Common myeloid progenitor, CD34-positive (primary cell): ENCODE data around the gene TRIO.

ENCODE experiments used
- CTCF ChIA-PET: fragments of 350-600 bp; sonication (Branson Sonifier 250); formaldehyde crosslinking; loops from one replicate; lab custom pipeline; 2021; ENCODE audit warnings: antibody characterized with exemption; lab: Charles Lee
- POLR2A ChIA-PET: fragments of 350-600 bp; sonication (Branson Sonifier 250); formaldehyde crosslinking; loops from one replicate; lab custom pipeline; 2021; ENCODE audit warnings: antibody characterized with exemption; lab: Charles Lee
- DNase-seq, 3 donors: peaks; one replicate each; pipeline versions ENCODE4 v3.0.0 to v3.0.0-alpha.2; 2013
- H3K27ac ChIP-seq, 2 experiments: 1 replicate in 1 of 2; 2 replicates in 1 of 2; pipeline ENCODE4 v1.7.0; 2013; ENCODE audit warnings: inconsistent platforms in 2 of 2, low read length in 2 of 2, mild to moderate bottlenecking in 2 of 2, low read depth in 1 of 2, moderate library complexity in 1 of 2; ENCODE audit not compliant: severe bottlenecking in 2 of 2, insufficient read depth in 1 of 2, poor library complexity in 1 of 2
- H3K27me3 ChIP-seq, 5 experiments: replicated peaks in 2 of 5; 1 replicate in 3 of 5; 2 replicates in 2 of 5; pipeline versions ENCODE4 v1.6.1 to v1.7.0; 2013; ENCODE audit warnings: low read length in 4 of 5, mild to moderate bottlenecking in 2 of 5, moderate library complexity in 2 of 5, inconsistent platforms in 1 of 5; ENCODE audit not compliant: insufficient read depth in 5 of 5, control insufficient read depth in 4 of 5
- H3K36me3 ChIP-seq, 4 experiments: 1 replicate in 2 of 4; 2 replicates in 2 of 4; pipeline versions ENCODE4 v1.6.1 to v1.7.0; 2013; ENCODE audit warnings: low read length in 3 of 4, control low read depth in 1 of 4, mild to moderate bottlenecking in 1 of 4; ENCODE audit not compliant: control insufficient read depth in 4 of 4, insufficient read depth in 4 of 4
- H3K4me1 ChIP-seq, 4 experiments: 1 replicate in 3 of 4; 2 replicates in 1 of 4; pipeline versions ENCODE4 v1.6.1 to v1.7.1; 2013; ENCODE audit warnings: low read length in 3 of 4, mild to moderate bottlenecking in 3 of 4, control low read depth in 1 of 4, inconsistent platforms in 1 of 4, moderate library complexity in 1 of 4; ENCODE audit not compliant: control insufficient read depth in 4 of 4, insufficient read depth in 4 of 4; ENCODE audit errors: control extremely low read depth in 1 of 4
- H3K4me3 ChIP-seq, 7 experiments: 1 replicate in 4 of 7; 2 replicates in 3 of 7; pipeline versions ENCODE4 v1.5.1 to v1.7.0; 2013; ENCODE audit warnings: mild to moderate bottlenecking in 7 of 7, low read length in 6 of 7, moderate library complexity in 6 of 7, inconsistent platforms in 2 of 7, low read depth in 2 of 7, control low read depth in 1 of 7; ENCODE audit not compliant: insufficient read depth in 4 of 7, control insufficient read depth in 1 of 7; ENCODE audit errors: extremely low read depth in 1 of 7
- H3K9me3 ChIP-seq, 5 experiments: 1 replicate in 4 of 5; 2 replicates in 1 of 5; pipeline versions ENCODE4 v1.6.1 to v1.7.1; 2013; ENCODE audit warnings: low read length in 4 of 5, mild to moderate bottlenecking in 2 of 5, inconsistent platforms in 1 of 5, low read depth in 1 of 5, moderate library complexity in 1 of 5; ENCODE audit not compliant: control insufficient read depth in 4 of 5, insufficient read depth in 2 of 5; ENCODE audit errors: control extremely low read depth in 1 of 5
- WGBS: methylation state at CpG from one replicate; pipeline ENCODE4 v1.1.5; 2013; ENCODE audit not compliant: insufficient coverage; 5-methylcytosine and 5-hydroxymethylcytosine counted together

Gene TRIO

GRCh38 chr5:14309199-14309598 is 166.1 kb downstream of the TRIO start:
- Histone ChIP-seq H3K27ac (no peak overlapping the region), H3K4me3 (no peak overlapping the region), H3K4me1 (no peaks in the 10 kb centered on the region), H3K27me3 (no peaks in the 10 kb centered on the region), H3K9me3 (no peaks in the 10 kb centered on the region), H3K36me3 (peaks cover 7 to 68% (median 35%) of the 10 kb centered on the region in 4 experiments)
- ChIA-PET CTCF (no interaction called here), POLR2A (no interaction called here)
- no peak for DNase-seq

GRCh38 chr5:14309878-14310531 is 166.9 kb downstream of the TRIO start:
- no peaks in the 10 kb centered on the region for H3K27me3 ChIP-seq
- ChIA-PET CTCF (interaction anchor here (1.1 to 1.3 kb wide), 2 partner anchors 14 to 15 kb away, joined by 3 read pairs; no protein-coding TSS in a partner anchor), POLR2A (no interaction called here)
- WGBS, result 96% methylated on average over 8 of the region's 8 CpGs
- DNase-seq, result no peak
- H3K4me3 ChIP-seq, result no peak overlapping the region
- H3K27ac ChIP-seq, result no peak overlapping the region
- H3K4me1 ChIP-seq, result no peaks in the 10 kb centered on the region
- peaks cover 8 to 65% (median 36%) of the 10 kb centered on the region in 4 experiments for H3K36me3 ChIP-seq
- H3K9me3 ChIP-seq, result no peaks in the 10 kb centered on the region

GRCh38 chr5:14310901-14311300 is 167.8 kb downstream of the TRIO start:
- no peaks in the 10 kb centered on the region for H3K4me1 ChIP-seq
- H3K36me3 ChIP-seq, result peaks cover 6 to 58% (median 33%) of the 10 kb centered on the region in 4 experiments
- H3K9me3 ChIP-seq, result no peaks in the 10 kb centered on the region
- POLR2A ChIA-PET, result no interaction called here
- CTCF ChIA-PET, result interaction anchor here (1.1 to 1.3 kb wide), 2 partner anchors 13 to 14 kb away, joined by 3 read pairs; no protein-coding TSS in a partner anchor
- WGBS, result 90% methylated on average over 8 of the region's 8 CpGs
- H3K4me3 ChIP-seq, result no peak overlapping the region
- no peak for DNase-seq
- no peaks in the 10 kb centered on the region for H3K27me3 ChIP-seq
- H3K27ac ChIP-seq, result no peak overlapping the region

- H3K4me3 ChIP-seq, result no peak overlapping the region
- 100% methylated on average over 3 of the region's 4 CpGs for WGBS
- POLR2A ChIA-PET, result no interaction called here
- H3K27me3 ChIP-seq, result no peaks in the 10 kb centered on the region
- CTCF ChIA-PET, result interaction anchor here (1.7 kb wide), 1 partner anchor 18 kb away, joined by 3 read pairs; no protein-coding TSS in a partner anchor
- H3K27ac ChIP-seq, result no peak overlapping the region
- no peaks in the 10 kb centered on the region for H3K9me3 ChIP-seq
- peaks cover 12 to 71% (median 38%) of the 10 kb centered on the region in 4 experiments for H3K36me3 ChIP-seq
- no peaks in the 10 kb centered on the region for H3K4me1 ChIP-seq
- DNase-seq, result no peak
These were observed 171.0 kb downstream of the TRIO start for GRCh38 chr5:14313986-14314690.

GRCh38 chr5:14316471-14316870 is 173.3 kb downstream of the TRIO start:
- no peaks in the 10 kb centered on the region for H3K27me3 ChIP-seq
- WGBS, result over 99% methylated on average over 12 of the region's 12 CpGs
- no peak for DNase-seq
- ChIA-PET CTCF (interaction anchor here (1.4 kb wide), 1 partner anchor 17 kb away, joined by 3 read pairs; no protein-coding TSS in a partner anchor), POLR2A (no interaction called here)
- peaks cover 0 to 4% (median 0%) of the 10 kb centered on the region in 5 experiments for H3K9me3 ChIP-seq
- no peak overlapping the region for H3K27ac ChIP-seq
- H3K36me3 ChIP-seq, result peaks cover 13 to 70% (median 33%) of the 10 kb centered on the region in 4 experiments
- no peaks in the 10 kb centered on the region for H3K4me1 ChIP-seq
- no peak overlapping the region for H3K4me3 ChIP-seq

- ChIA-PET CTCF (no interaction called here), POLR2A (no interaction called here)
- no peaks in the 10 kb centered on the region for H3K4me1 ChIP-seq
- H3K9me3 ChIP-seq, result peaks cover 0 to 4% (median 0%) of the 10 kb centered on the region in 5 experiments
- 92% methylated on average over 1 of the region's 1 CpG for WGBS
- H3K36me3 ChIP-seq, result peaks cover 13 to 67% (median 32%) of the 10 kb centered on the region in 4 experiments
- no peak overlapping the region for H3K4me3 ChIP-seq
- no peak overlapping the region for H3K27ac ChIP-seq
- H3K27me3 ChIP-seq, result no peaks in the 10 kb centered on the region
- DNase-seq, result no peak
These were observed 176.0 kb downstream of the TRIO start for GRCh38 chr5:14319102-14319501.

GRCh38 chr5:14321936-14322335 is 178.8 kb downstream of the TRIO start:
- Histone ChIP-seq H3K27me3 (no peaks in the 10 kb centered on the region), H3K4me3 (no peak overlapping the region), H3K36me3 (peaks cover 9 to 51% (median 25%) of the 10 kb centered on the region in 4 experiments), H3K4me1 (no peaks in the 10 kb centered on the region), H3K27ac (no peak overlapping the region), H3K9me3 (peaks cover 0 to 4% (median 0%) of the 10 kb centered on the region in 5 experiments)
- POLR2A ChIA-PET, result no interaction called here
- CTCF ChIA-PET, result interaction anchor here (1.6 kb wide), 1 partner anchor 16 kb away, joined by 4 read pairs; no protein-coding TSS in a partner anchor
- no peak for DNase-seq
- 100% methylated on average over 3 of the region's 3 CpGs for WGBS
